ENCODE results near the gene C1orf94. TPM values are rescaled to one million over a fixed set of nuclear protein-coding genes. Genes with fewer than 3 reads are reported as not detected.

The C1orf94 gene
- polyA plus RNA-seq, 1 experiment, result 0.10 TPM

DNA sequence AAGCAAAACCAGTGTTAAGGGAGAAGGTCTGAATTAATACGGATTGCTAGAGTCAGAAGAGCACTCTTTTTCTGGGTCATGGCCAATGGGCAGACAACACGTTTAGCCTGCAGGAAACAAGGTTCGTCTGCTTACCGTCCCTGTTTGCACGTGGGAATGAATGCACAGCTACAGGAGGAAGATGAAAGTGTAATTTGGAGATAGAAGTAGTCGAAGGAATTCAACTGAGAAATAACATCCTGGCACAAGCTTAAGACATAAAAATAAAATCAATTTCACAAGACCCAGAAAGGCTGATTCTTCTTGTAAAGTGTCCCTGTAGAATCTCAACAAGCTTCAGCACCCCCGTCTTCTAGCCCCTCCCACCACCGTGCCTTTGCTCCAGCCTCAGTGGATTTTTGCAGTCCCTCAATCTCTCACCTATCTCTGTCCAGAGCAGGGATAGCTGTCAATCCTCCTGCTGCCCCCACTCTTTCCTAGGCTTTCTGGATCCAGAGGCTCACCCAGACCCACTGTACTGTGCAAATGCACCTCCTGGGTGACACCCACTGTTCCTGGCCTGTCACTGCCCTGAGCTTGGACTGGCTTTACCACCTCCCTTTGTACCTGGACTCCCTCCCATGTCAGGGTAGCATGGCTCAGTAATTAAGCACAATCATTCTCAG, 60.6 kb downstream of the C1orf94 start:
- Histone ChIP-seq H3K4me3 (ENCODE audit: low read depth, low read length) (no peak overlapping the region), H3K27me3 (ENCODE audit: control insufficient read depth, insufficient read depth, low read length) (peaks cover 7% of the 10 kb centered on the region), H3K9me3 (ENCODE audit: control insufficient read depth, insufficient read depth, low read length) (no peaks in the 10 kb centered on the region), H3K27ac (ENCODE audit: low read depth, low read length) (no peak overlapping the region)
- DNase-seq (ENCODE audit: low read depth, low spot score), result no peak
- no peak for TF ChIP-seq CTCF (IDR thresholded peaks at IDR 0.05; ENCODE audit: low read depth, low read length)
- ChIA-PET POLR2A (no interaction called here), CTCF (interaction anchor here (0.6 kb wide), 1 partner anchor 74 kb away, joined by 8 read pairs; no protein-coding TSS in a partner anchor)

- no peak overlapping the region for H3K27ac ChIP-seq (ENCODE audit: low read depth, low read length)
- H3K4me3 ChIP-seq (ENCODE audit: low read depth, low read length), result no peak overlapping the region
- H3K9me3 ChIP-seq (ENCODE audit: control insufficient read depth, insufficient read depth, low read length), result no peaks in the 10 kb centered on the region
- H3K27me3 ChIP-seq (ENCODE audit: control insufficient read depth, insufficient read depth, low read length), result no peaks in the 10 kb centered on the region
- ChIA-PET CTCF (no interaction called here), POLR2A (no interaction called here)
- TF ChIP-seq CTCF (IDR thresholded peaks at IDR 0.05; ENCODE audit: low read depth, low read length), result no peak
- DNase-seq (ENCODE audit: low read depth, low spot score), result no peak
Measured at GRCh38 chr1:34245967-34246366, 69.3 kb downstream of the C1orf94 start.

- CTCF ChIA-PET, result no interaction called here
Measured at GRCh38 chr1:34250342-34250741, 73.6 kb downstream of the C1orf94 start.

GRCh38 chr1:34262023-34262853, 85.5 kb downstream of the C1orf94 start:
- Histone ChIP-seq H3K9me3 (ENCODE audit: control insufficient read depth, insufficient read depth, low read length) (no peaks in the 10 kb centered on the region; the same call in 1 of the 2 replicates), H3K27me3 (ENCODE audit: control insufficient read depth, insufficient read depth, low read length) (no peaks in the 10 kb centered on the region), H3K27ac (ENCODE audit: low read depth, low read length) (no peak overlapping the region), H3K4me3 (ENCODE audit: low read depth, low read length) (no peak overlapping the region)
- ChIA-PET CTCF (no interaction called here), POLR2A (no interaction called here)
- TF ChIP-seq CTCF (IDR thresholded peaks at IDR 0.05; ENCODE audit: low read depth, low read length), result no peak
- no peak for DNase-seq (ENCODE audit: low read depth, low spot score)

More at GRCh38 chr1:34250342-34250741, 73.6 kb downstream of the C1orf94 start:
- no peaks in the 10 kb centered on the region for H3K27me3 ChIP-seq (ENCODE audit: control insufficient read depth, insufficient read depth, low read length)
- TF ChIP-seq CTCF (IDR thresholded peaks at IDR 0.05; ENCODE audit: low read depth, low read length), result no peak
- H3K4me3 ChIP-seq (ENCODE audit: low read depth, low read length), result no peak overlapping the region
- H3K27ac ChIP-seq (ENCODE audit: low read depth, low read length), result no peak overlapping the region
- no peaks in the 10 kb centered on the region for H3K9me3 ChIP-seq (ENCODE audit: control insufficient read depth, insufficient read depth, low read length)
- no peak for DNase-seq (ENCODE audit: low read depth, low spot score)
- POLR2A ChIA-PET, result no interaction called here

DNA sequence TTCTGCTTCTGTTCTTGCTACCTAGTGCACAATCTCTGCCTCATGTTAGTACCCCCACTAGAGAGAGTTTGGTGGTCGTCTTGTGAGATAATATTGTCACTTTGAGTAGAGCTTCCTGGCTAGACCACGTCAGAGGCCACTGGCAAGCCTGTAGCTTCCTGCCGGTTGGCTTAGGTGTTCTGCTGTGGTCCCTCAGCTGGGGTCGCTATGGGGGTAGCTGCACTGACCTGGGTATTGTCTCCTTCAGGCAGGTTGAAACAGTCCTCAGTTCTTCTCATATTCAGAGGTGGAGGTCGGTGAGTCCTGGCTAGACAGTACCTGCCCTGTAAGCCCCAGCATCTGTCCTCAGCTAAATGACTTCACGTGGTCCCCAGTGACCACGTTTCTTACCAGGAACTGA, 86.2 kb downstream of the C1orf94 start:
- no peak for TF ChIP-seq CTCF (IDR thresholded peaks at IDR 0.05; ENCODE audit: low read depth, low read length)
- no peak for DNase-seq (ENCODE audit: low read depth, low spot score)
- ChIA-PET POLR2A (no interaction called here), CTCF (no interaction called here)
- no peaks in the 10 kb centered on the region; the same call in 1 of the 2 replicates for H3K9me3 ChIP-seq (ENCODE audit: control insufficient read depth, insufficient read depth, low read length)
- H3K4me3 ChIP-seq (ENCODE audit: low read depth, low read length), result no peak overlapping the region
- H3K27ac ChIP-seq (ENCODE audit: low read depth, low read length), result no peak overlapping the region
- H3K27me3 ChIP-seq (ENCODE audit: control insufficient read depth, insufficient read depth, low read length), result no peaks in the 10 kb centered on the region
